ENCODE measurements around the gene ELP1. TPM values are rescaled to one million over a fixed set of nuclear protein-coding genes. Genes with fewer than 3 reads are reported as not detected.
A peak's percentile ranks its signal among the peaks of the same experiment; 100 is the strongest.
"Not testable (repeated sequence)": the region's sequence is repeated elsewhere in the genome, so short reads cannot be mapped to it uniquely, and the experiment has no call there.

Gene ELP1
- total and polyA plus RNA-seq, 7 experiments from 2014 or later = 13.7 to 41.4 (median 25.1) TPM

DNA sequence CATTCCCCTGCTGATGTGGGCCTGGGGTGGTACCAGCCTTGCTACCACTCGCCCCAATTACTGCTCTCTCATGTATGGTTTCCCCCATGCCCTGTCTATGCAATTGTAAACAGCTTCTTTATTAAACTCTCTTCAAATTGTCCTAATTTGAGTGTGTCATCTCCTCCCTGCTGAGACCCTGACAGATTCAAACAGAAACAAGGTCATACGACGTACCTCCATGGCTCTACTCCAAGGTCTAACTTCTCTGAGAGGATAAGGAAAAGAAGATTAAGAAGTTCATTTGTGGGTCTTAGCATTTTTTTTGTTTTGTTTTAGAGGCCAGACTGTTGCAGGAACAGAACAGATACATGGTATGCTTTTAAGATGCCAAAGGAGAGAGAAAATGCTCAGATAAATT, 38.3 kb upstream of the ELP1 start:
- ChIA-PET POLR2A (no interaction called here), CTCF (no interaction called here)
- H3K27ac Mint-ChIP-seq = no peak overlapping the region

GRCh38 chr9:108971392-108971791, 37.5 kb upstream of the ELP1 start:
- H3K27me3 ChIP-seq (ENCODE audit: control insufficient read depth in 2 of 2, insufficient read depth in 2 of 2, low read length in 2 of 2); H3K27me3 Mint-ChIP-seq; H3K4me3 ChIP-seq (ENCODE audit: low read length); intact Hi-C loops (cut with micrococcal nuclease); ATAC-seq; H3K4me1 Mint-ChIP-seq; POLR2A ChIA-PET; H3K9me3 ChIP-seq (ENCODE audit: control insufficient read depth in 2 of 3, low read length in 3 of 3); H3K4me3 Mint-ChIP-seq; H3K27ac ChIP-seq (ENCODE audit: low read depth, low read length); H3K36me3 ChIP-seq (ENCODE audit: control insufficient read depth in 2 of 3, insufficient read depth in 3 of 3, low read length in 3 of 3); H3K4me1 ChIP-seq (ENCODE audit: control insufficient read depth in 2 of 2, insufficient read depth in 2 of 2, low read length in 2 of 2); H3K36me3 Mint-ChIP-seq; DNase-seq: not testable (repeated sequence)
- CTCF ChIA-PET = interaction anchor here (0.8 kb wide), 1 partner anchor 17 kb away, joined by 3 read pairs; no protein-coding TSS in a partner anchor
- Mint-ChIP-seq H3K9me3 (peaks cover 0 to 14% (median 4%) of the 10 kb centered on the region in 11 donors), H3K27ac (peak overlapping the region in 1 of 9 donors; percentile 4)

More for the DNA sequence above, 38.3 kb upstream of the ELP1 start:
- DNase-seq = no peak
- Histone ChIP-seq H3K27ac (ENCODE audit: low read depth, low read length) (no peak overlapping the region), H3K36me3 (ENCODE audit: control insufficient read depth in 2 of 3, insufficient read depth in 3 of 3, low read length in 3 of 3) (no peaks in the 10 kb centered on the region), H3K27me3 (ENCODE audit: control insufficient read depth in 2 of 2, insufficient read depth in 2 of 2, low read length in 2 of 2) (no peaks in the 10 kb centered on the region), H3K4me3 (ENCODE audit: low read length) (no peak overlapping the region), H3K9me3 (ENCODE audit: control insufficient read depth in 2 of 3, low read length in 3 of 3) (no peaks in the 10 kb centered on the region), H3K4me1 (ENCODE audit: control insufficient read depth in 2 of 2, insufficient read depth in 2 of 2, low read length in 2 of 2) (no peaks in the 10 kb centered on the region)
- H3K27me3 Mint-ChIP-seq = no peaks in the 10 kb centered on the region
- intact Hi-C loops (cut with micrococcal nuclease) = no loop called here
- no peak overlapping the region for H3K4me3 Mint-ChIP-seq
- H3K9me3 Mint-ChIP-seq = peaks cover 0 to 14% (median 4%) of the 10 kb centered on the region in 11 donors
- H3K36me3 Mint-ChIP-seq = peaks cover 0 to 9% (median 6%) of the 10 kb centered on the region in 5 donors
- no peak for ATAC-seq
- peaks cover 0 to 1% (median 0%) of the 10 kb centered on the region in 7 donors for H3K4me1 Mint-ChIP-seq

GRCh38 chr9:108967916-108968315, 34.0 kb upstream of the ELP1 start:
- Histone ChIP-seq H3K4me3 (ENCODE audit: low read length) (no peak overlapping the region), H3K27ac (ENCODE audit: low read depth, low read length) (no peak overlapping the region), H3K4me1 (ENCODE audit: control insufficient read depth in 2 of 2, insufficient read depth in 2 of 2, low read length in 2 of 2) (no peaks in the 10 kb centered on the region), H3K36me3 (ENCODE audit: control insufficient read depth in 2 of 3, insufficient read depth in 3 of 3, low read length in 3 of 3) (no peaks in the 10 kb centered on the region), H3K9me3 (ENCODE audit: control insufficient read depth in 2 of 3, low read length in 3 of 3) (no peaks in the 10 kb centered on the region), H3K27me3 (ENCODE audit: control insufficient read depth in 2 of 2, insufficient read depth in 2 of 2, low read length in 2 of 2) (no peaks in the 10 kb centered on the region)
- no peak overlapping the region for H3K27ac Mint-ChIP-seq
- ChIA-PET POLR2A (no interaction called here), CTCF (no interaction called here)
- no peak for DNase-seq
- peaks cover 0 to 14% (median 4%) of the 10 kb centered on the region in 11 donors for H3K9me3 Mint-ChIP-seq
- no peaks in the 10 kb centered on the region for H3K27me3 Mint-ChIP-seq
- H3K36me3 Mint-ChIP-seq = peaks cover 0 to 9% (median 6%) of the 10 kb centered on the region in 5 donors
- ATAC-seq = no peak
- H3K4me3 Mint-ChIP-seq = no peak overlapping the region
- H3K4me1 Mint-ChIP-seq = no peaks in the 10 kb centered on the region
- intact Hi-C loops (cut with micrococcal nuclease) = no loop called here

- ChIA-PET POLR2A (no interaction called here), CTCF (interaction anchor here (0.7 kb wide), 1 partner anchor 266 kb away, joined by 3 read pairs; no protein-coding TSS in a partner anchor)
- H3K36me3 Mint-ChIP-seq = no peaks in the 10 kb centered on the region
Measured at GRCh38 chr9:108963459-108964143, 29.7 kb upstream of the ELP1 start.

DNA sequence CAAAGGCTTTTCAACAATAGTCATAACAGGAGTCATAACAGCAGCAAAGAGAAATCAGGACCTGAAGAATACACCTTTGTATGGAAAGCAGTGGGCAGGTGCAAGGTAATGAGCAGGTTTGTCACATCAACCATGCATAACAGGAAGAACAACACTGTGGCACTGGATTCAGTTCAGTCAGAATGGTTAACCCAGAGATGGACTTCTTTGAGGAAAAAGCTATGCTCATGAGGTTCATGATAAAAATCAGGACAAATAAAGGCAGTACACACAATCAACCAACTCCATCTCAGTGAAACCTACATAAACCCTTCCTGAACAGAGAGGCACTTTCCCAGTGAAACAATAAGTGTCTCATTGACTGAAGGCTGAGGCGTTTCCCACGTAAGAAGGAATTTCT, 27.2 kb upstream of the ELP1 start:
- Histone ChIP-seq H3K9me3 (ENCODE audit: control insufficient read depth in 2 of 3, low read length in 3 of 3) (no peaks in the 10 kb centered on the region), H3K27ac (ENCODE audit: low read depth, low read length) (no peak overlapping the region), H3K36me3 (ENCODE audit: control insufficient read depth in 2 of 3, insufficient read depth in 3 of 3, low read length in 3 of 3) (no peaks in the 10 kb centered on the region), H3K27me3 (ENCODE audit: control insufficient read depth in 2 of 2, insufficient read depth in 2 of 2, low read length in 2 of 2) (no peaks in the 10 kb centered on the region), H3K4me3 (ENCODE audit: low read length) (no peak overlapping the region), H3K4me1 (ENCODE audit: control insufficient read depth in 2 of 2, insufficient read depth in 2 of 2, low read length in 2 of 2) (no peaks in the 10 kb centered on the region)
- POLR2A ChIA-PET = no interaction called here
- CTCF ChIA-PET = no interaction called here
- Mint-ChIP-seq H3K4me3 (no peak overlapping the region), H3K36me3 (no peaks in the 10 kb centered on the region), H3K27ac (no peak overlapping the region), H3K4me1 (no peaks in the 10 kb centered on the region), H3K27me3 (no peaks in the 10 kb centered on the region), H3K9me3 (no peaks in the 10 kb centered on the region)
- DNase-seq = no peak
- no peak for ATAC-seq
- intact Hi-C loops (cut with micrococcal nuclease) = no loop called here

More at GRCh38 chr9:108963459-108964143, 29.7 kb upstream of the ELP1 start:
- Histone ChIP-seq H3K9me3 (ENCODE audit: control insufficient read depth in 2 of 3, low read length in 3 of 3) (no peaks in the 10 kb centered on the region), H3K4me3 (ENCODE audit: low read length) (no peak overlapping the region), H3K27me3 (ENCODE audit: control insufficient read depth in 2 of 2, insufficient read depth in 2 of 2, low read length in 2 of 2) (no peaks in the 10 kb centered on the region), H3K36me3 (ENCODE audit: control insufficient read depth in 2 of 3, insufficient read depth in 3 of 3, low read length in 3 of 3) (no peaks in the 10 kb centered on the region), H3K4me1 (ENCODE audit: control insufficient read depth in 2 of 2, insufficient read depth in 2 of 2, low read length in 2 of 2) (no peaks in the 10 kb centered on the region), H3K27ac (ENCODE audit: low read depth, low read length) (no peak overlapping the region)
- no peaks in the 10 kb centered on the region for H3K9me3 Mint-ChIP-seq
- no peak for DNase-seq
- ATAC-seq = no peak
- H3K4me1 Mint-ChIP-seq = no peaks in the 10 kb centered on the region
- no peak overlapping the region for H3K4me3 Mint-ChIP-seq
- H3K27ac Mint-ChIP-seq = no peak overlapping the region
- intact Hi-C loops (cut with micrococcal nuclease) = no loop called here
- no peaks in the 10 kb centered on the region for H3K27me3 Mint-ChIP-seq

DNA sequence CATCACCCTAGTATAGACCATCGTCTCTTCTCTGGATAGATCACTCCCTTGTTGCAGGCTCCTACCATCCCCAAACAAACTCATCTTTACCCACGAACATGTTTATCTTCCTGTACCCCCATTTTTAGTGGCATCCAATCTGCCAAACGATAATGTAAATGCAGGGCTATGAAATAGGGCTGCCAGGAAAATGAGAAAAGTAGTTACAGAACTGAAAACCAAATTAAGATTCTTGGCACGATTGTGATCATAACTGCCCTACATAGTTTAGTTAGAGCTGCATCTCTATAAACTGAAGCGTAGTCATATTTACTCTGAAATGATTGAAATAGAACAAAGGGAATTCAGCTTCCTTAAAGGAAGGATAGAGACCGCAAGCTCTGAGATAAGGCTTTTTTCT, 26.4 kb upstream of the ELP1 start:
- POLR2A ChIA-PET = no interaction called here
- Mint-ChIP-seq H3K9me3 (no peaks in the 10 kb centered on the region), H3K27me3 (no peaks in the 10 kb centered on the region), H3K4me3 (no peak overlapping the region), H3K27ac (no peak overlapping the region), H3K36me3 (no peaks in the 10 kb centered on the region), H3K4me1 (no peaks in the 10 kb centered on the region)
- Histone ChIP-seq H3K36me3 (ENCODE audit: control insufficient read depth in 2 of 3, insufficient read depth in 3 of 3, low read length in 3 of 3) (no peaks in the 10 kb centered on the region), H3K27ac (ENCODE audit: low read depth, low read length) (no peak overlapping the region), H3K4me3 (ENCODE audit: low read length) (no peak overlapping the region), H3K27me3 (ENCODE audit: control insufficient read depth in 2 of 2, insufficient read depth in 2 of 2, low read length in 2 of 2) (no peaks in the 10 kb centered on the region), H3K4me1 (ENCODE audit: control insufficient read depth in 2 of 2, insufficient read depth in 2 of 2, low read length in 2 of 2) (no peaks in the 10 kb centered on the region), H3K9me3 (ENCODE audit: control insufficient read depth in 2 of 3, low read length in 3 of 3) (no peaks in the 10 kb centered on the region)
- DNase-seq = no peak
- intact Hi-C loops (cut with micrococcal nuclease) = no loop called here
- CTCF ChIA-PET = interaction anchor here (0.5 kb wide), 1 partner anchor 84 kb away, joined by 3 read pairs; no protein-coding TSS in a partner anchor
- ATAC-seq = no peak

DNA sequence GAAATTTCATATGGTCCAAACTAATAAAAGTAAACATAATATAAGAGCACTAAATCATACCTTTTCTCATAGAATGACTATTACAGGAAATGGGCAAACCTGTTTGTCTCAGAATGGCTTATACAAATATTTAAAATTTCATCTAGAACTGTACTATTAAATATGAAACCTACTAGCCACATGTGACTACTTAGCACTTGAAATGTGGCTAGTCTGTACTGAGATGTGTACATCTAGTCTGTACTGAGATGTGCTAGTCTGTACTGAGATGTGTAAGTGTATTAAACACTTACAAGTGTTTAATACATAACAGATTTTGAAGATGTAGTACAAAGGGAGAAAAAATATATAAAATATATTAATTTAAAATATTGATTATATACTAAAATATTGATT, 22.7 kb upstream of the ELP1 start:
- Mint-ChIP-seq H3K9me3 (no peaks in the 10 kb centered on the region), H3K4me3 (no peak overlapping the region), H3K27ac (no peak overlapping the region), H3K36me3 (no peaks in the 10 kb centered on the region), H3K4me1 (no peaks in the 10 kb centered on the region), H3K27me3 (peaks cover 0 to 3% (median 0%) of the 10 kb centered on the region in 5 donors)
- ATAC-seq (no peak), DNase-seq (no peak)
- ChIA-PET POLR2A (no interaction called here), CTCF (no interaction called here)
- Histone ChIP-seq H3K27ac (ENCODE audit: low read depth, low read length) (no peak overlapping the region), H3K36me3 (ENCODE audit: control insufficient read depth in 2 of 3, insufficient read depth in 3 of 3, low read length in 3 of 3) (no peaks in the 10 kb centered on the region), H3K4me1 (ENCODE audit: control insufficient read depth in 2 of 2, insufficient read depth in 2 of 2, low read length in 2 of 2) (no peaks in the 10 kb centered on the region), H3K9me3 (ENCODE audit: control insufficient read depth in 2 of 3, low read length in 3 of 3) (no peaks in the 10 kb centered on the region), H3K4me3 (ENCODE audit: low read length) (no peak overlapping the region), H3K27me3 (ENCODE audit: control insufficient read depth in 2 of 2, insufficient read depth in 2 of 2, low read length in 2 of 2) (no peaks in the 10 kb centered on the region)
- intact Hi-C loops (cut with micrococcal nuclease) = no loop called here
